T-helper 17 cell (primary cell): Measurements from ENCODE around the gene GSN. TPM values are rescaled to one million over a fixed set of nuclear protein-coding genes. Genes with fewer than 3 reads are reported as not detected.
A peak's percentile ranks its signal among the peaks of the same experiment; 100 is the strongest.

Experiments used
- ATAC-seq: fragments of 150-1000 bp; cut with Tn5 transposase; 2 replicates; pipeline ENCODE4 v1.10.0; 2021; ENCODE audit warnings: mild to moderate bottlenecking, moderate library complexity
- DNase-seq, 3 donors: peaks; one replicate each; pipeline versions ENCODE4 v3.0.0 to v3.0.0-alpha.2; 2020 to 2021
- H3K9me3 ChIP-seq: one replicate; pipeline ENCODE4 v1.7.0; 2013; ENCODE audit warnings: low read length, mild to moderate bottlenecking; ENCODE audit not compliant: control insufficient read depth, poor library complexity, severe bottlenecking
- H3K27ac Mint-ChIP-seq: one replicate; pipeline ENCODE4 v1.8.0; 2022; ENCODE audit warnings: mild to moderate bottlenecking, moderate library complexity, mixed read lengths
- H3K27me3 Mint-ChIP-seq: one replicate; pipeline ENCODE4 v1.8.0; 2022; ENCODE audit warnings: mixed read lengths
- H3K36me3 Mint-ChIP-seq: one replicate; pipeline ENCODE4 v1.8.0; 2022; ENCODE audit warnings: low read depth, mixed read lengths
- H3K4me1 Mint-ChIP-seq: one replicate; pipeline ENCODE4 v1.8.0; 2022; ENCODE audit warnings: mild to moderate bottlenecking, mixed read lengths
- H3K4me3 Mint-ChIP-seq: one replicate; pipeline ENCODE4 v1.8.0; 2022; ENCODE audit warnings: mild to moderate bottlenecking, moderate library complexity, mixed read lengths
- total RNA-seq, 4 donors: library from RNA in 2 of 4; stranded (reverse) in 2 of 4; gene quantifications; one replicate each; pipeline ENCODE4 v1.2.3 and lab custom pipeline; 2022 to 2026

Gene GSN
- total RNA-seq, 2 donors from 2014 or later: 5.4 to 29.6 TPM

- DNase-seq (no peak), ATAC-seq (no peak)
- peaks cover 23% of the 10 kb centered on the region for H3K27me3 Mint-ChIP-seq
- H3K36me3 Mint-ChIP-seq: peaks cover 9% of the 10 kb centered on the region
- H3K4me1 Mint-ChIP-seq: peaks cover 16% of the 10 kb centered on the region
- H3K4me3 Mint-ChIP-seq: peak overlapping the region; percentile 94
- H3K27ac Mint-ChIP-seq: peak overlapping the region; percentile 67
- no peaks in the 10 kb centered on the region for H3K9me3 ChIP-seq
Measured at GRCh38 chr9:121300283-121301119, 32.5 kb downstream of the GSN start.

- no peak overlapping the region for H3K4me3 Mint-ChIP-seq
Measured at GRCh38 chr9:121301881-121302286, 33.9 kb downstream of the GSN start.

GRCh38 chr9:121302341-121302740, 34.4 kb downstream of the GSN start:
- ATAC-seq (no peak), DNase-seq (no peak)
- Mint-ChIP-seq H3K4me1 (peaks cover 16% of the 10 kb centered on the region), H3K4me3 (no peak overlapping the region), H3K27ac (no peak overlapping the region), H3K36me3 (peaks cover 9% of the 10 kb centered on the region), H3K27me3 (peaks cover 23% of the 10 kb centered on the region)
- H3K9me3 ChIP-seq: no peaks in the 10 kb centered on the region

More at GRCh38 chr9:121301881-121302286, 33.9 kb downstream of the GSN start:
- ATAC-seq (no peak), DNase-seq (no peak)
- H3K4me1 Mint-ChIP-seq: peaks cover 16% of the 10 kb centered on the region
- H3K9me3 ChIP-seq: no peaks in the 10 kb centered on the region
- H3K27ac Mint-ChIP-seq: no peak overlapping the region
- H3K36me3 Mint-ChIP-seq: peaks cover 9% of the 10 kb centered on the region
- H3K27me3 Mint-ChIP-seq: peaks cover 23% of the 10 kb centered on the region

GRCh38 chr9:121302786-121303185, 34.8 kb downstream of the GSN start:
- no peak for ATAC-seq
- no peak for DNase-seq
- Mint-ChIP-seq H3K4me1 (peaks cover 16% of the 10 kb centered on the region), H3K27me3 (peaks cover 20% of the 10 kb centered on the region), H3K27ac (no peak overlapping the region), H3K36me3 (peaks cover 9% of the 10 kb centered on the region), H3K4me3 (no peak overlapping the region)
- H3K9me3 ChIP-seq: no peaks in the 10 kb centered on the region

GRCh38 chr9:121303456-121304451, 35.8 kb downstream of the GSN start:
- peaks cover 10% of the 10 kb centered on the region for H3K4me1 Mint-ChIP-seq
- no peak overlapping the region for H3K27ac Mint-ChIP-seq
- no peak for ATAC-seq
- no peaks in the 10 kb centered on the region for H3K9me3 ChIP-seq
- H3K4me3 Mint-ChIP-seq: no peak overlapping the region
- H3K36me3 Mint-ChIP-seq: peaks cover 8% of the 10 kb centered on the region
- peaks cover 11% of the 10 kb centered on the region for H3K27me3 Mint-ChIP-seq
- no peak for DNase-seq

- Mint-ChIP-seq H3K27ac (no peak overlapping the region), H3K27me3 (peaks cover 11% of the 10 kb centered on the region), H3K36me3 (peaks cover 7% of the 10 kb centered on the region), H3K4me3 (no peak overlapping the region), H3K4me1 (peaks cover 8% of the 10 kb centered on the region)
- DNase-seq (no peak), ATAC-seq (no peak)
- H3K9me3 ChIP-seq: no peaks in the 10 kb centered on the region
Measured at GRCh38 chr9:121304707-121305106, 36.7 kb downstream of the GSN start.

- H3K4me1 Mint-ChIP-seq: peaks cover 2% of the 10 kb centered on the region
- H3K36me3 Mint-ChIP-seq: peaks cover 1% of the 10 kb centered on the region
- H3K27me3 Mint-ChIP-seq: peaks cover 4% of the 10 kb centered on the region
- no peak for DNase-seq
- ATAC-seq: no peak
- no peaks in the 10 kb centered on the region for H3K9me3 ChIP-seq
- no peak overlapping the region for H3K4me3 Mint-ChIP-seq
- H3K27ac Mint-ChIP-seq: no peak overlapping the region
Measured at GRCh38 chr9:121305269-121305994, 37.5 kb downstream of the GSN start.

GRCh38 chr9:121307976-121308375, 40.0 kb downstream of the GSN start:
- no peak overlapping the region for H3K27ac Mint-ChIP-seq
- DNase-seq (no peak), ATAC-seq (no peak)
- no peaks in the 10 kb centered on the region for H3K9me3 ChIP-seq
- no peaks in the 10 kb centered on the region for H3K27me3 Mint-ChIP-seq
- peaks cover 4% of the 10 kb centered on the region for H3K36me3 Mint-ChIP-seq
- H3K4me3 Mint-ChIP-seq: no peak overlapping the region
- H3K4me1 Mint-ChIP-seq: no peaks in the 10 kb centered on the region

- Mint-ChIP-seq H3K27ac (no peak overlapping the region), H3K4me3 (no peak overlapping the region), H3K27me3 (no peaks in the 10 kb centered on the region), H3K4me1 (no peaks in the 10 kb centered on the region), H3K36me3 (peaks cover 4% of the 10 kb centered on the region)
- H3K9me3 ChIP-seq: no peaks in the 10 kb centered on the region
- no peak for DNase-seq
- no peak for ATAC-seq
Measured at GRCh38 chr9:121308765-121309164, 40.8 kb downstream of the GSN start.

GRCh38 chr9:121309171-121309570, 41.2 kb downstream of the GSN start:
- no peak overlapping the region for H3K27ac Mint-ChIP-seq
- peaks cover 4% of the 10 kb centered on the region for H3K36me3 Mint-ChIP-seq
- H3K27me3 Mint-ChIP-seq: no peaks in the 10 kb centered on the region
- DNase-seq (no peak), ATAC-seq (no peak)
- no peaks in the 10 kb centered on the region for H3K4me1 Mint-ChIP-seq
- no peak overlapping the region for H3K4me3 Mint-ChIP-seq
- no peaks in the 10 kb centered on the region for H3K9me3 ChIP-seq

GRCh38 chr9:121309833-121310425, 42.0 kb downstream of the GSN start:
- H3K27ac Mint-ChIP-seq: peak overlapping the region; percentile 45
- peaks cover 4% of the 10 kb centered on the region for H3K36me3 Mint-ChIP-seq

GRCh38 chr9:121310571-121310970, 42.6 kb downstream of the GSN start:
- ATAC-seq: no peak
- DNase-seq: no peak
- Mint-ChIP-seq H3K36me3 (peaks cover 4% of the 10 kb centered on the region), H3K4me3 (no peak overlapping the region), H3K27me3 (no peaks in the 10 kb centered on the region), H3K27ac (no peak overlapping the region), H3K4me1 (no peaks in the 10 kb centered on the region)
- no peaks in the 10 kb centered on the region for H3K9me3 ChIP-seq

More at GRCh38 chr9:121309833-121310425, 42.0 kb downstream of the GSN start:
- H3K4me3 Mint-ChIP-seq: no peak overlapping the region
- ATAC-seq (no peak), DNase-seq (no peak)
- no peaks in the 10 kb centered on the region for H3K9me3 ChIP-seq
- H3K4me1 Mint-ChIP-seq: no peaks in the 10 kb centered on the region
- H3K27me3 Mint-ChIP-seq: no peaks in the 10 kb centered on the region
